NCI-H2171 (cell line): ENCODE data around the gene C2orf69.

Experiments
- DNase-seq: peaks from one replicate; lab custom pipeline; 2025; lab: John Stamatoyannopoulos, UW

C2orf69 gene

DNA sequence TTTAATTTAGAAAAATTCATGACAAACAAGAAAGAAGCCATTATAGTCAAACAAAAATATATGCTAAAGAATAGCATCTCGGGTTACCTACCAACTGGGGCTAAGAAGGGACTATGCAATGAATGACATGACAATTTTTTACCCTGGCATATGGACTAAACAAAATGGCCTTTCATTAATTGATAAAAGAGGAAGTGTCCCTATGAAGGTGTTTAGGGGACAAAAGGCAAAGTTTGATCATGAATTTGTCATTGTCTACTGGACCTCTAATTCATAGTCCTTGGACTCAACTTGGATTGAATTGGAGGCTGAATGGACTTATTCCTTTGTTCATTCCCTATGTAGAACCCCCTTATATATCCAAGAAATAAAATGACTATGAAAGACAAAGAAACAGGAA lies 57.0 kb downstream of the C2orf69 start:
- DNase-seq: no peak

DNA sequence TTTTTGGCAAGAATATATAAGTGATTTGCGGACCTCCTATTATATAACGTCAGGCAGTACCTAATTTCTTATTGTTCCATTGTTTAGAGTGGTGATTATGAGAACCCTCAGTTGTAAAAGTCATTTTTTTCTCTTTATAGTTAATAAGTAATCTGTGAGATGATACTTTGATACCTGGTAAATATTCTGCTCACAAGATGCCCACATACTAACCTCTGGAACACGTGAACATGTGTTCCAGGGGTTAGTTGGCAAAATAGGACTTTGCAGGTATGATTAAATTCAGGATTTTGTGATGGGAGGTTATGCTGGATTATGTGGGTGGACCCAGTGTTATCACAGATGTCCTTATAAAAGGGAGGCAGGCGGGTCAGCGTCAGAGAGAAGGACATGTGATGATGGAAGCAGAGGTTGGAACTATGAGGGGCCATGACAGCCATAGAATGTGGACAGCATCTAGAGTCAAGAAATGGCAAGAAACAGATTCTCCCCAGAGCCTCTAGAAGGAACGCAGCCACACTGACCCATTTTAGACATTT lies 61.1 kb downstream of the C2orf69 start:
- no peak for DNase-seq

DNA sequence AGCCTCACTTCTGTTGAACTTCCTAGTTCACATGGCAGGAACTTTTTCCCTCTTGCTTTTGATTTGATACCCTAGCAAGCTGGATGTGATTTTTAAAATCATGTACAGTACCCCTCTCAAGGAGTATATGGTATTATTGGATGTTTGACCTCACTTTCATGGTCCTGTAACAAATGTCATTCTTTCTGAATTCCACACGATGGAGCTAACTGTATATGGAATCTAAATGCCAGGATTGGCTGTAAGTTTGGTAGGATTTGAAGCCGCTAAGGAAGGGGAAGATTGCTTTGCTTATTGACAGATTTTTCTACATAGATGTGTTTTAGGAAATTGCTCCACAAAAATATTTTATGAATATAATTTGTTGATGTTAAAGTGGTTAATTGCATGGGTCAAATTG lies 62.6 kb downstream of the C2orf69 start:
- DNase-seq: peak; percentile 12

DNA sequence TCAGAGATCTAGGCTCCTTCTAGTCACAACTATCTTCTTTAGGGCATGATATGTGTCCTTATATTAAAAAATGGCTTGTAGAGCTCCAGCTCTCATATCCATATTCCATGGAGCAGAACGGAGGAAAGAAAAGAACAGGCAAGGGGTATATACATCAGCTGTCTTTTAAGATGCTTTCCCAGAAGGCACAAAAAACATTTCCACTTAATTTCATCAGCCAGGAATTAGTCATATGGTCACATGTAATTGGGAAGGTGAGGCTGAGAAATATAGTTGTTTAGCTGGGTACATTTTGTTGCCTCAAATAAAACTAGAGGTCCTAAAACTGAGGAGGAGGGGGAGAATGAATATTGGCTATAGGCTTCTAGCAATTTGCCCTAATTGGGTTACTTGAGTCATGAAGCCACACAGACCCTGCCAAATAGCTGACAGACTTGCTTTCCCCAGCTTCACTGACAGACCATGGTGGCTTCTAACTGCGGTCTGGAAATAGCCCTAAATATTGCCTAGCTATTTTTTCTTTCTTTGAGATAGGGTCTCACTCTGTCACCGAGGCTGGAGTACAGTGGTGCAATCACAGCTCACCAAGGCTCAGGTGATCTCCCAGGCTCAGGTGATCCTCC lies 64.3 kb downstream of the C2orf69 start:
- no peak for DNase-seq
